ENCODE measurements around the gene URI1. TPM values are rescaled to one million over a fixed set of nuclear protein-coding genes. Genes with fewer than 3 reads are reported as not detected.

The URI1 gene
- total RNA-seq, 2 donors from 2014 or later = 38.2 to 60.7 TPM

DNA sequence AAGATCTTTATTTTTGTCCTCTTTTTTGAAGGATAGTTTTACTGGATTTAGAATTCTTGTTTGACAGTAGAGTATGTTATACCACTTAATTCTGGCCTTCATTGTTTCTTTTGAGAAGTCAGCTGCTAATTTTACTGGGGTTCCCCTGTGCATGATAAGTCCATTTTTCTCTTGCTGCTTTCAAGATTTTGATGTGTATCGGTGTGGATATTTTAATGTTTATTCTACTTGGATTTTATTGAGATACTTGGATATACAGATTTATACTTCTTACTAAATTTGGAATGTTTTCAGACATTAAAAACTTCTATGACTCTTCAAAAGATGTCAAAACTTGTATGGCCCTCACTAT is 86.9 kb downstream of the URI1 start:
- DNase-seq (no peak), ATAC-seq (no peak)
- H3K9me3 ChIP-seq = no peaks in the 10 kb centered on the region
- H3K4me1 ChIP-seq = no peaks in the 10 kb centered on the region
- TF ChIP-seq CTCF (IDR thresholded peaks at IDR 0.05) (no peak), POLR2A (IDR thresholded peaks at IDR 0.05) (no peak)
- H3K27me3 ChIP-seq = no peaks in the 10 kb centered on the region
- intact Hi-C loops (cut with DNase I) = no loop called here
- no peak overlapping the region for H3K27ac ChIP-seq
- 97% methylated on average over 1 of the region's 1 CpG for WGBS, 2 donors
- H3K36me3 ChIP-seq (replicated peaks in 1 of 2; ENCODE audit: insufficient read depth in 1 of 2, low read depth in 2 of 2) = no peaks in the 10 kb centered on the region
- no peak overlapping the region for H3K4me3 ChIP-seq

GRCh38 chr19:30029721-30030510 is 87.9 kb downstream of the URI1 start:
- WGBS, 2 donors = 86 to 90% methylated on average over 4 of the region's 4 CpGs
- Histone ChIP-seq H3K4me1 (no peaks in the 10 kb centered on the region), H3K27ac (no peak overlapping the region), H3K9me3 (no peaks in the 10 kb centered on the region), H3K36me3 (replicated peaks in 1 of 2; ENCODE audit: insufficient read depth in 1 of 2, low read depth in 2 of 2) (no peaks in the 10 kb centered on the region), H3K27me3 (no peaks in the 10 kb centered on the region), H3K4me3 (no peak overlapping the region)
- TF ChIP-seq CTCF (IDR thresholded peaks at IDR 0.05) (no peak), POLR2A (IDR thresholded peaks at IDR 0.05) (no peak)
- DNase-seq = no peak
- intact Hi-C loops (cut with DNase I) = no loop called here
- no peak for ATAC-seq

- Histone ChIP-seq H3K4me1 (no peaks in the 10 kb centered on the region), H3K27ac (no peak overlapping the region), H3K27me3 (no peaks in the 10 kb centered on the region), H3K36me3 (replicated peaks in 1 of 2; ENCODE audit: insufficient read depth in 1 of 2, low read depth in 2 of 2) (no peaks in the 10 kb centered on the region), H3K9me3 (no peaks in the 10 kb centered on the region), H3K4me3 (no peak overlapping the region)
- WGBS, 2 donors = 96% methylated on average over 1 of the region's 1 CpG
- no peak for ATAC-seq
- TF ChIP-seq CTCF (IDR thresholded peaks at IDR 0.05) = no peak
- intact Hi-C loops (cut with DNase I) = no loop called here
- DNase-seq = no peak
Measured at GRCh38 chr19:30034321-30034720, 92.3 kb downstream of the URI1 start.

DNA sequence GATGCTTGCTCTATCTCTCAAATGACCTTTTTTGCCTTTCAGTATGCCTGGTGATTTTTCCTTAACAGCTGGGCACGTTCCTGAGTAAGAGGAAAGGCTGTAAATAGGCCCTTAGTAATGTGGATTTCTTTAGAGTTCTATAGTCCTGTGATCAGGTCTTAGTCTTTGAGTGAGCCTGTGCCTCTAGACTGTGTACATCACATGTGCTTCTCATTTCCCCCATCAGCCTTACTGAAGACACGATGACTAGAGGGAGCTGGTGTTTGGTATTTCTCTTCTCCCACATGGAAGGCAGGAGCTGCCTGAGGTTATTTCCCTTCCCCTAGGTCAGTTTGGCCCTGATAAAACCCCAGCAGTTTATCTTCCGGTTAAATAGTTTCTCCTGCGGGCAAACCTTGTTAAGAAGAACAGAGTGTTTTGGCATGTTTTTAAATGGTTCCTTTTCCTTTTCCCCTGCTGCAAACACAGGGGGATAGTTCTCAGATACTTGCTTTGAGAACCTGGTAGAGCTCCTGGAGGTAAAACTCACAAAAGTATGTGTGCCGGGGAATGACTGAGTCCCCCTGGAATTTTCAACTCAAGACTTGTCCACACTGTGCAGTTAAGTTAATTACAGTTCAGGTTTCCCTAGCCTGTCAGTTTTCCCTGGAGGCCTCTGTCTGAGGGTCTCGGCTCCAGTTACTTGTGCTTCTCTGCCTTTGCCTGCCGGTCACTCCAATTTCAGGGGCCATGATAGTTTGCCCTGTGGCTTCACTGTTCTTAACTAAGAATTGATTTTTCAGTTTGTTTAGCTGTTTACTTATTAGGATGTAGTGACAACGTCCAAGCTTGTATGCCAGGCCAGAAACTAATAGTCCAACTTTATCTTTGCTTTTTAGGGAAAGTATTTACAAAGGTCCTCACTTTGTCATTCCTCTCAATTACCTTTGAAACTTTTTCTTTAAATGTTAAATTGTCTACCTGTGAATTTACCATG is 94.4 kb downstream of the URI1 start:
- Histone ChIP-seq H3K4me1 (no peaks in the 10 kb centered on the region), H3K4me3 (no peak overlapping the region), H3K27me3 (no peaks in the 10 kb centered on the region), H3K9me3 (no peaks in the 10 kb centered on the region), H3K36me3 (replicated peaks in 1 of 2; ENCODE audit: insufficient read depth in 1 of 2, low read depth in 2 of 2) (no peaks in the 10 kb centered on the region), H3K27ac (no peak overlapping the region)
- TF ChIP-seq CTCF (IDR thresholded peaks at IDR 0.05) (no peak), POLR2A (IDR thresholded peaks at IDR 0.05) (no peak)
- intact Hi-C loops (cut with DNase I) = no loop called here
- 65 to 70% methylated on average over 8 of the region's 8 CpGs for WGBS, 2 donors
- ATAC-seq (no peak), DNase-seq (no peak)

All from body of pancreas (tissue), 4 donors.